RWPE2 (cell line): ENCODE results near the gene CLK4.
A peak's percentile ranks its signal among the peaks of the same experiment; 100 is the strongest.
"Not testable (repeated sequence)": the region's sequence is repeated elsewhere in the genome, so short reads cannot be mapped to it uniquely, and the experiment has no call there.

Source experiments
- ATAC-seq: fragments of 200-7000 bp; cut with Tn5 transposase; 3 replicates; pipeline ENCODE4 v1.9.1; 2021; ENCODE audit warnings: low read depth
- DNase-seq: peaks from one replicate; pipeline ENCODE4 v3.0.0-alpha.2; 2020; ENCODE audit warnings: low spot score
- H3K27ac ChIP-seq: fragments of 450-650 bp; 2 replicates; pipeline ENCODE4 v1.5.1; 2017; ENCODE audit warnings: mild to moderate bottlenecking; ENCODE audit not compliant: poor library complexity, severe bottlenecking
- H3K27me3 ChIP-seq: fragments of 250-450 bp; sonication (Bioruptor Pico); 2 replicates; pipeline ENCODE4 v1.5.1; 2021; ENCODE audit warnings: mild to moderate bottlenecking, moderate library complexity; ENCODE audit not compliant: insufficient read depth, poor library complexity, severe bottlenecking
- H3K36me3 ChIP-seq: fragments of 250-450 bp; sonication (Bioruptor Pico); 2 replicates; pipeline ENCODE4 v1.5.1; 2020; ENCODE audit warnings: low read depth, mild to moderate bottlenecking, moderate library complexity
- H3K4me1 ChIP-seq: fragments of 250-450 bp; sonication (Bioruptor Pico); 2 replicates; pipeline ENCODE4 v1.5.1; 2021; ENCODE audit warnings: mild to moderate bottlenecking, moderate library complexity; ENCODE audit not compliant: insufficient read depth, poor library complexity, severe bottlenecking
- H3K4me3 ChIP-seq: fragments of 250-450 bp; sonication (Bioruptor Pico); 2 replicates; pipeline ENCODE4 v1.5.1; 2021; ENCODE audit warnings: mild to moderate bottlenecking, moderate library complexity; ENCODE audit not compliant: severe bottlenecking
- H3K9me3 ChIP-seq: fragments of 250-450 bp; sonication (Bioruptor Pico); 2 replicates; pipeline ENCODE4 v1.5.1; 2021; ENCODE audit warnings: mild to moderate bottlenecking, moderate library complexity; ENCODE audit not compliant: severe bottlenecking
- TF ChIP-seq, protein P1 (sequence below): fragments of 450-650 bp; IDR thresholded peaks from one replicate; pipeline ENCODE4 v1.5.1; 2017; ENCODE audit warnings: mild to moderate bottlenecking, moderate library complexity; ENCODE audit not compliant: poor library complexity, severe bottlenecking

Gene CLK4

GRCh38 chr5:178589180-178590140, 37.4 kb downstream of the CLK4 start:
- peak overlapping the region; percentile 26 for H3K4me3 ChIP-seq
- ATAC-seq: peak; percentile 3; the same call in 1 of the 3 replicates
- H3K4me1 ChIP-seq: peaks cover 9% of the 10 kb centered on the region
- H3K9me3 ChIP-seq: no peaks in the 10 kb centered on the region
- H3K36me3 ChIP-seq: no peaks in the 10 kb centered on the region
- H3K27ac ChIP-seq: no peak overlapping the region
- H3K27me3 ChIP-seq: peaks cover 28% of the 10 kb centered on the region
- DNase-seq: no peak
- TF ChIP-seq, protein P1, sequence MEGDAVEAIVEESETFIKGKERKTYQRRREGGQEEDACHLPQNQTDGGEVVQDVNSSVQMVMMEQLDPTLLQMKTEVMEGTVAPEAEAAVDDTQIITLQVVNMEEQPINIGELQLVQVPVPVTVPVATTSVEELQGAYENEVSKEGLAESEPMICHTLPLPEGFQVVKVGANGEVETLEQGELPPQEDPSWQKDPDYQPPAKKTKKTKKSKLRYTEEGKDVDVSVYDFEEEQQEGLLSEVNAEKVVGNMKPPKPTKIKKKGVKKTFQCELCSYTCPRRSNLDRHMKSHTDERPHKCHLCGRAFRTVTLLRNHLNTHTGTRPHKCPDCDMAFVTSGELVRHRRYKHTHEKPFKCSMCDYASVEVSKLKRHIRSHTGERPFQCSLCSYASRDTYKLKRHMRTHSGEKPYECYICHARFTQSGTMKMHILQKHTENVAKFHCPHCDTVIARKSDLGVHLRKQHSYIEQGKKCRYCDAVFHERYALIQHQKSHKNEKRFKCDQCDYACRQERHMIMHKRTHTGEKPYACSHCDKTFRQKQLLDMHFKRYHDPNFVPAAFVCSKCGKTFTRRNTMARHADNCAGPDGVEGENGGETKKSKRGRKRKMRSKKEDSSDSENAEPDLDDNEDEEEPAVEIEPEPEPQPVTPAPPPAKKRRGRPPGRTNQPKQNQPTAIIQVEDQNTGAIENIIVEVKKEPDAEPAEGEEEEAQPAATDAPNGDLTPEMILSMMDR: no peak

GRCh38 chr5:178588769-178589168, 38.1 kb downstream of the CLK4 start:
- Histone ChIP-seq H3K4me1 (peaks cover 9% of the 10 kb centered on the region), H3K27me3 (peaks cover 28% of the 10 kb centered on the region), H3K36me3 (no peaks in the 10 kb centered on the region), H3K27ac (no peak overlapping the region), H3K4me3 (no peak overlapping the region), H3K9me3 (no peaks in the 10 kb centered on the region)
- ATAC-seq: no peak
- TF ChIP-seq, protein P1: no peak
- no peak for DNase-seq

DNA sequence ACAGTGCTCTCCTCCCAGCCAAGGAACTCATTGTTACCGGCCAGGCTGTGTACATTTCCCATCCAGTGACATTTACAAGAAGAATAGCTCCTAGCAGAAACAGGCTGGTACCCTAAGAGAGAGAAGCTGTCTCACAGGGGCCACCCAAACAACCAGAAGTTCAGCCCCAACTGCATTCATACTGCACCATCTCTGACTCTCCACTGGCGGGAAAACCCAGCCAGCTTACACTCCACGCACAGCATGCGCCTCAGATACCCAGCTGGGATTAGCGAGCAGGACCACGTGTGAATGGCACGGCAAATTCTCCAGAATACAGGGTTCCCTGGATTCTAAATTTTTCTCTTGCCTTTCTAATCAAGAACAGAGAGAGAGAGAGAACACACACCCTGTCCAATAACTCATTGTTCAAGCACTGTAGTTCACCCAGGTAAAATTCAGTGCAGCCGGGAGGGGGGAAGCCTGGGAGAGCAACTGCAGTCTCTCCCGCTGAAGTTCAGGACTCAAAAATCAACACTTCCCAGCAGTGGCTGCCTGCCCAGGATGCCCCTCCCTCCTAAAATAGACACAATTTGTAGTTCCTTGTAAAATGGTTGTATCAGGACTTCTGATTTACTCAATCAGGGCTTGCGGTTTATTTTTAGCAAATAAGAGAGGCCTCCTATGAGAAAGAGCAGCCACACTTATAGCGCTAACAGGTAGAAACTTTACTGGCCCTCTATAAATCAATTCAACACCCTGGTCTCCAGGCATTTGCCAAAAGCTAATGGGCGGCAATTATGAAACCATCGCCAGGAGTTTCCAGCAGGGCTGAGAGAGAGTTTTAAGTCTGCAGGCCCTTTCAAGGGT, 38.9 kb downstream of the CLK4 start:
- H3K4me3 ChIP-seq: no peak overlapping the region
- peaks cover 28% of the 10 kb centered on the region for H3K27me3 ChIP-seq
- ATAC-seq (no peak), DNase-seq (no peak)
- H3K9me3 ChIP-seq: no peaks in the 10 kb centered on the region
- peaks cover 9% of the 10 kb centered on the region for H3K4me1 ChIP-seq
- TF ChIP-seq, protein P1: no peak
- H3K36me3 ChIP-seq: no peaks in the 10 kb centered on the region
- H3K27ac ChIP-seq: no peak overlapping the region

- peaks cover 28% of the 10 kb centered on the region for H3K27me3 ChIP-seq
- TF ChIP-seq, protein P1: no peak
- no peak for ATAC-seq
- no peaks in the 10 kb centered on the region for H3K9me3 ChIP-seq
- no peak overlapping the region for H3K27ac ChIP-seq
- no peak overlapping the region for H3K4me3 ChIP-seq
- no peak for DNase-seq
- H3K4me1 ChIP-seq: peaks cover 9% of the 10 kb centered on the region
- no peaks in the 10 kb centered on the region for H3K36me3 ChIP-seq
These were observed 40.5 kb downstream of the CLK4 start for GRCh38 chr5:178586396-178586795.

- H3K27ac ChIP-seq, H3K36me3 ChIP-seq, H3K9me3 ChIP-seq, H3K4me3 ChIP-seq, H3K4me1 ChIP-seq: not testable (repeated sequence)
- peak; percentile 99 for DNase-seq
- H3K27me3 ChIP-seq: peaks cover 25% of the 10 kb centered on the region
- ATAC-seq: peak; percentile 64
These were observed 41.4 kb downstream of the CLK4 start for GRCh38 chr5:178585421-178585820.
